Inflammatory macrophage treated with lipopolysaccharide for 4 hours (primary cell): ENCODE results near the gene PSMD1.

Source experiments
- DNase-seq: peaks from one replicate; pipeline ENCODE4 v3.0.0-alpha.2; 2020

PSMD1 gene

DNA sequence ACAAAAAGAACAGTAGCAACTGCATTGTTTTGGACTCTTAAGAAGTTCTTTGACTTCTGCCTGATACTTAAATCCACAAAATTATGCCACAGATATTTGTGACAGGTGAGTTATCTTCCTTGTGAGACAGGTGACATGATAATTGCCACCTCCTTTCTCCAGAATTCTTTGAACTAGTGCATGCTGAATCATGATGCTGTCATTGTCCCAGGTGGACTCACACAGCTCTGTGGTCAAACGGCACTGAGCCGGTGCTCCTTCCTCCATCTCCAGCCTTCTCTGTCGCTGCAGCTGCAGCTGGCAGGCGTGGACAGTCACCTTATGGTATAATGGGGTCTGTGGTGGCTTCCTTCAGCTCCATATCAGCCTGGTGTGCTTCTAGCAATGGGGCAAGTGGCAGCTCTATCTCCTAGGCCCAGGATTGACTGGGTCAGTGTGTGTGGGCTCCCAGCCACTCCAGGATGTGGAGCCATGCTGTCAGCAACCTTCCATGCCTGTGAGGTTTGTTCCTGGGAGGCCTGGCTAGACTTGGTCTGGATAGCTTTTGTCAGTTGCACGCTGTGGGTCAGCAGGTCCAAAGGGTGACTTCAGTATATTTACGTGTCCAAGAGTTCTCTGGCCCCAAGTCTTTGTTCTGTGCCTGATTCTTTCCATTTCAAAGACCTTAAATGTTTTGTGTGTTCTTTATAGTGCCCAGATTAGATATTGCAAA lies 157.4 kb downstream of the PSMD1 start:
- no peak for DNase-seq

DNA sequence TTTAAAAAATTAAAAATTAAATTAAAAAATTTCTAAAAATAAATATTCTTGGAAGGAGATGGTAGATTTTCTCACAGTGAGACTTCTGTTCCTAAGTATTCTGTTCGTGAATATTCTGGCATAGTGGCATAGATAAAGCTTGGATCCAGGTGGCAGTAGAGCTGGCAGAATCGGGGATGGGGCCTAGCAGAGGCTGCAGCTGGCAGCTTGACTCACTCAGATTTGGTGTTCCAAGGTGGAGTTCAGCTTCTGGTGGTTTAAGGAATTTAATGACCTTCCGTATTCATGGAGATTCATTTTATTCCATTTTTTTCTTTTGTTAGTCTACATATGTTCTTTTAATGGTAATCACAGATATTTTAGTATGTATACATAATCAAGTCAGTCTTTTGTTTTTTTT lies 161.7 kb downstream of the PSMD1 start:
- no peak for DNase-seq

DNA sequence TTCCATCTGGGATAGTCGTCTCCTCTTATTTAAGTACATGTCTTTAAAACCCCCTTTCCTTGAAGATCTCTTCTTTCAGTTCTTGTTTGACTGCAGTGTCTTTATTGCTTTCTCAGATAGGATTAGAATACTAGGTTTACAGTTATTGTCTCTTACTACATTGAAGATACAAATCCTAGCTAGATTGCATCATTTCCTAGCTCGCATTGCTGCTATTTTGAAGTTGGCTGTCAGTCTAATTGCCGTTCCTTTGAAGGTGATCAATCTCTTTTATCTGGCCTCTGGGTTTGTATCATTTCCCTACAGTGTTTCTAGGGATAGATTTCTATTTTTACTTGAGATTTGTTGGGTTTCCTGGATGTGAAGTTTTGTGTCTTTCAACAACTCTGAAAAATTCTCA lies 162.6 kb downstream of the PSMD1 start:
- no peak for DNase-seq

DNA sequence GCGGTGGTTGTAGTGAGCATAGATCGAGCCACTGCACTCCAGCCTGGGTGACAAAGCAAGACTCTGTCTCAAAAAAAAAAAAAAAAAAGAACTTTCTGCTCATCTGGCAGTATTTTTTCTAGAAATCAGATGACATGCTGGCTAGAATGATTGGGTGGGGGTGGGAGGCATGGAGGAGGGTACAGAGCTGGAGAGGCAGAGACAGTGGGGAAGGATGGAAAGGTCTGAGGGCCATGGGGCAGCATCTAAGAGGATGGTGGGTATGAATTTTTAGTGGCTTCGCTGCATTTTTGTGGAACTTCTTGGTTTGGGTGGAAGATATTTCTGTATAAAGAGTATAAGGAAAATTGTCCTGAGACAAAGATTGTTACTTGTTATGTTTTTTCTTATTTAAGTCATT lies 165.1 kb downstream of the PSMD1 start:
- no peak for DNase-seq
